ENCODE data around the gene ADARB2. TPM values are rescaled to one million over a fixed set of nuclear protein-coding genes. Genes with fewer than 3 reads are reported as not detected.

ADARB2 gene
- total and polyA plus RNA-seq, 2 experiments from 2014 or later: 0.13 to 0.48 TPM

- 66% methylated on average over 14 of the region's 14 CpGs for WGBS (ENCODE audit: low lambda C conversion rate, missing lambda C conversion rate)
- no peak overlapping the region for H3K4me2 ChIP-seq
- no peak overlapping the region for H2AFZ ChIP-seq
Measured at GRCh38 chr10:1520909-1521565, 216.3 kb downstream of the ADARB2 start.

GRCh38 chr10:1519391-1519790, 217.9 kb downstream of the ADARB2 start:
- Histone ChIP-seq H2AFZ (no peak overlapping the region), H3K4me1 (ENCODE audit: insufficient read depth) (no peaks in the 10 kb centered on the region), H3K9me2 (replicated peaks; ENCODE audit: insufficient read depth) (no peaks in the 10 kb centered on the region), H3K27ac (no peak overlapping the region), H3K79me2 (no peaks in the 10 kb centered on the region), H3K27me3 (no peaks in the 10 kb centered on the region), H4K20me1 (ENCODE audit: insufficient read depth, poor library complexity, severe bottlenecking) (no peaks in the 10 kb centered on the region), H3K4me2 (no peak overlapping the region), H3K9me3 (ENCODE audit: low read depth) (no peaks in the 10 kb centered on the region), H3K4me3 (no peak overlapping the region), H3K36me3 (replicated peaks; ENCODE audit: insufficient read depth, low read depth) (no peaks in the 10 kb centered on the region)
- DNase-seq (ENCODE audit: low spot score): no peak
- WGBS (ENCODE audit: low lambda C conversion rate, missing lambda C conversion rate): 76% methylated on average over 6 of the region's 6 CpGs
- TF ChIP-seq EZH2phosphoT487 (IDR thresholded peaks at IDR 0.05; ENCODE audit: low read depth, severe bottlenecking, unreplicated experiment): no peak
- TF ChIP-seq, protein P1, sequence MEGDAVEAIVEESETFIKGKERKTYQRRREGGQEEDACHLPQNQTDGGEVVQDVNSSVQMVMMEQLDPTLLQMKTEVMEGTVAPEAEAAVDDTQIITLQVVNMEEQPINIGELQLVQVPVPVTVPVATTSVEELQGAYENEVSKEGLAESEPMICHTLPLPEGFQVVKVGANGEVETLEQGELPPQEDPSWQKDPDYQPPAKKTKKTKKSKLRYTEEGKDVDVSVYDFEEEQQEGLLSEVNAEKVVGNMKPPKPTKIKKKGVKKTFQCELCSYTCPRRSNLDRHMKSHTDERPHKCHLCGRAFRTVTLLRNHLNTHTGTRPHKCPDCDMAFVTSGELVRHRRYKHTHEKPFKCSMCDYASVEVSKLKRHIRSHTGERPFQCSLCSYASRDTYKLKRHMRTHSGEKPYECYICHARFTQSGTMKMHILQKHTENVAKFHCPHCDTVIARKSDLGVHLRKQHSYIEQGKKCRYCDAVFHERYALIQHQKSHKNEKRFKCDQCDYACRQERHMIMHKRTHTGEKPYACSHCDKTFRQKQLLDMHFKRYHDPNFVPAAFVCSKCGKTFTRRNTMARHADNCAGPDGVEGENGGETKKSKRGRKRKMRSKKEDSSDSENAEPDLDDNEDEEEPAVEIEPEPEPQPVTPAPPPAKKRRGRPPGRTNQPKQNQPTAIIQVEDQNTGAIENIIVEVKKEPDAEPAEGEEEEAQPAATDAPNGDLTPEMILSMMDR (IDR thresholded peaks at IDR 0.05; ENCODE audit: poor library complexity): no peak
- TF ChIP-seq EZH2 (IDR thresholded peaks at IDR 0.05; ENCODE audit: borderline replicate concordance): no peak

More at GRCh38 chr10:1520909-1521565, 216.3 kb downstream of the ADARB2 start:
- H3K4me1 ChIP-seq (ENCODE audit: insufficient read depth): no peaks in the 10 kb centered on the region
- H4K20me1 ChIP-seq (ENCODE audit: insufficient read depth, poor library complexity, severe bottlenecking): peaks cover 3% of the 10 kb centered on the region
- TF ChIP-seq, protein P1 (IDR thresholded peaks at IDR 0.05; ENCODE audit: poor library complexity): no peak
- no peak for TF ChIP-seq EZH2phosphoT487 (IDR thresholded peaks at IDR 0.05; ENCODE audit: low read depth, severe bottlenecking, unreplicated experiment)
- TF ChIP-seq EZH2 (IDR thresholded peaks at IDR 0.05; ENCODE audit: borderline replicate concordance): no peak
- no peaks in the 10 kb centered on the region for H3K36me3 ChIP-seq (replicated peaks; ENCODE audit: insufficient read depth, low read depth)
- H3K79me2 ChIP-seq: no peaks in the 10 kb centered on the region
- no peaks in the 10 kb centered on the region for H3K9me2 ChIP-seq (replicated peaks; ENCODE audit: insufficient read depth)
- H3K27ac ChIP-seq: no peak overlapping the region
- no peaks in the 10 kb centered on the region for H3K9me3 ChIP-seq (ENCODE audit: low read depth)
- no peak overlapping the region for H3K4me3 ChIP-seq
- H3K27me3 ChIP-seq: no peaks in the 10 kb centered on the region
- no peak for DNase-seq (ENCODE audit: low spot score)

DNA sequence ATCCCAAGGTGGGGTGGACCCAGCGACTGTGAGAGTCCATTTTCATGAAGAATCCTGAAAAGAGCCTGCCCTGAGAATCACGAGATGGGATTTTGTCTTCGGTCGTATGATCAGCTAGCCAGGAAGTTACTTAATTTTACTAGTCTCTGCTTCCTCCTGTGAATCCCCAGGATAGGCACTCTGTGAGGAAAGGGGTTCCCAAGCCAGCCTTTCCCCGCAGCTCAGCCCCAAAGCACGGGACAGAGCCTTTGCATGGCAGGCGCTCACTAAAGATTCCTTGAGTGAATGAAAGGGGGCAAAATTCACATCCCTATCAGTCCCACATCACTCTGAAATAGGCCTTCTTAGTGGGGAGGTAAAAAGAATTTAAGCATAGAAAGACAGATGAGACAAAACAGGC, 219.6 kb downstream of the ADARB2 start:
- WGBS (ENCODE audit: low lambda C conversion rate, missing lambda C conversion rate): 90% methylated on average over 7 of the region's 7 CpGs
- no peaks in the 10 kb centered on the region for H3K4me1 ChIP-seq (ENCODE audit: insufficient read depth)

More for the DNA sequence above, 219.6 kb downstream of the ADARB2 start:
- Histone ChIP-seq H3K27ac (no peak overlapping the region), H3K9me3 (ENCODE audit: low read depth) (no peaks in the 10 kb centered on the region), H4K20me1 (ENCODE audit: insufficient read depth, poor library complexity, severe bottlenecking) (no peaks in the 10 kb centered on the region), H3K4me2 (no peak overlapping the region), H3K4me3 (no peak overlapping the region), H2AFZ (no peak overlapping the region), H3K79me2 (no peaks in the 10 kb centered on the region), H3K27me3 (no peaks in the 10 kb centered on the region), H3K36me3 (replicated peaks; ENCODE audit: insufficient read depth, low read depth) (no peaks in the 10 kb centered on the region), H3K9me2 (replicated peaks; ENCODE audit: insufficient read depth) (no peaks in the 10 kb centered on the region)
- TF ChIP-seq, protein P1 (IDR thresholded peaks at IDR 0.05; ENCODE audit: poor library complexity): no peak
- TF ChIP-seq EZH2 (IDR thresholded peaks at IDR 0.05; ENCODE audit: borderline replicate concordance): no peak
- no peak for TF ChIP-seq EZH2phosphoT487 (IDR thresholded peaks at IDR 0.05; ENCODE audit: low read depth, severe bottlenecking, unreplicated experiment)
- DNase-seq (ENCODE audit: low spot score): no peak

Data from hepatocyte (in vitro differentiated cells).